OCI-LY7 (cell line): ENCODE measurements around the gene OR7C1. TPM values are rescaled to one million over a fixed set of nuclear protein-coding genes. Genes with fewer than 3 reads are reported as not detected.

Source experiments
- BruUV-seq: library from RNA; stranded (reverse); fragments of 400-500 nt; replicated peaks from 2 replicates; lab custom pipeline; 2021; lab: Mats Ljungman, UMichigan
- CTCF ChIA-PET: fragments of 300-600 bp; sonication (Branson Sonifier 250); formaldehyde crosslinking; loops from one replicate; lab custom pipeline; 2022; ENCODE audit warnings: antibody characterized with exemption; ENCODE audit not compliant: unreplicated experiment; lab: Charles Lee
- POLR2A ChIA-PET: fragments of 300-600 bp; sonication (Branson Sonifier 250); formaldehyde crosslinking; loops from one replicate; lab custom pipeline; 2022; ENCODE audit warnings: antibody characterized with exemption; lab: Charles Lee
- DNase-seq: peaks from one replicate; pipeline ENCODE4 v3.0.0-alpha.2; 2015; ENCODE audit warnings: low spot score
- H2AFZ ChIP-seq: fragments of 200-600 bp; sonication (generic), shearing (Covaris generic); 2 replicates; pipeline ENCODE4 v1.6.1; 2014; ENCODE audit warnings: mild to moderate bottlenecking, antibody characterized with exemption, low read length, moderate library complexity
- H3K27ac ChIP-seq: fragments of 200-600 bp; sonication (generic); 2 replicates; pipeline ENCODE4 v1.5.1; 2014; ENCODE audit warnings: mixed run types, low read depth, mild to moderate bottlenecking, moderate library complexity, low read length, inconsistent platforms; ENCODE audit not compliant: poor library complexity, severe bottlenecking
- H3K36me3 ChIP-seq: fragments of 200-600 bp; sonication (generic); 2 replicates; pipeline ENCODE4 v1.6.1; 2014; ENCODE audit warnings: mild to moderate bottlenecking, antibody characterized with exemption, low read length, moderate library complexity, mixed read lengths; ENCODE audit not compliant: insufficient read depth
- H3K4me1 ChIP-seq: fragments of 200-600 bp; sonication (generic); 2 replicates; pipeline ENCODE4 v1.5.1; 2014; ENCODE audit warnings: mild to moderate bottlenecking, low read length; ENCODE audit not compliant: insufficient read depth, poor library complexity, severe bottlenecking
- H3K4me2 ChIP-seq: fragments of 200-600 bp; sonication (generic); 2 replicates; pipeline ENCODE4 v1.6.1; 2014; ENCODE audit warnings: mild to moderate bottlenecking, low read length
- H3K4me3 ChIP-seq: fragments of 200-600 bp; sonication (generic); 2 replicates; pipeline ENCODE4 v1.5.1; 2014; ENCODE audit warnings: mild to moderate bottlenecking, low read depth, low read length; ENCODE audit not compliant: poor library complexity, severe bottlenecking
- H3K79me2 ChIP-seq: fragments of 200-600 bp; sonication (generic); 2 replicates; pipeline ENCODE4 v1.6.1; 2016; ENCODE audit warnings: low read depth, mild to moderate bottlenecking, low read length, moderate library complexity, mixed read lengths; ENCODE audit not compliant: insufficient read depth
- H3K9me2 ChIP-seq: fragments of 200-600 bp; sonication (generic); 2 replicates; pipeline ENCODE4 v1.6.1; 2016; ENCODE audit warnings: mild to moderate bottlenecking, low read length, mixed read lengths; ENCODE audit not compliant: insufficient read depth
- H3K9me3 ChIP-seq: fragments of 200-600 bp; sonication (generic); 2 replicates; pipeline ENCODE4 v1.6.1; 2014; ENCODE audit warnings: mild to moderate bottlenecking, mixed run types, low read length, mixed read lengths
- H4K20me1 ChIP-seq: fragments of 200-600 bp; sonication (generic); 2 replicates; pipeline ENCODE4 v1.6.1; 2014; ENCODE audit warnings: mild to moderate bottlenecking, antibody characterized with exemption, low read length, moderate library complexity, mixed read lengths; ENCODE audit not compliant: insufficient read depth
- EZH2phosphoT487 ChIP-seq: fragments of 200-600 bp; sonication (generic); IDR thresholded peaks from 2 replicates; pipeline ENCODE4 v1.6.1; 2018; ENCODE audit warnings: low read depth, borderline replicate concordance, mild to moderate bottlenecking, mixed run types, antibody characterized with exemption, low read length, moderate library complexity, mixed read lengths
- intact Hi-C: fragments of 100-400 bp; cut with micrococcal nuclease; formaldehyde crosslinking; loops from one replicate; pipeline ENCODE4 v1.10.0; 2022; ENCODE audit not compliant: unreplicated experiment
- total RNA-seq, 2 experiments: library from RNA; depleted of rRNA in 1 of 2; stranded (reverse); fragments of >200 nt in 1 of 2; shearing (Covaris generic) in 1 of 2; gene quantifications; 2 replicates each; pipeline ENCODE4 v1.2.3, GENCODE V29; 2014 to 2022
- TF ChIP-seq, protein P1 (sequence below): fragments of 200-600 bp; sonication (generic); conservative IDR thresholded peaks from 2 replicates; pipeline ENCODE4 v1.5.1; 2014; ENCODE audit warnings: mild to moderate bottlenecking, antibody characterized with exemption, low read length, moderate library complexity, mixed read lengths

OR7C1 gene
- total RNA-seq, 2 experiments from 2014 or later = not detected

DNA sequence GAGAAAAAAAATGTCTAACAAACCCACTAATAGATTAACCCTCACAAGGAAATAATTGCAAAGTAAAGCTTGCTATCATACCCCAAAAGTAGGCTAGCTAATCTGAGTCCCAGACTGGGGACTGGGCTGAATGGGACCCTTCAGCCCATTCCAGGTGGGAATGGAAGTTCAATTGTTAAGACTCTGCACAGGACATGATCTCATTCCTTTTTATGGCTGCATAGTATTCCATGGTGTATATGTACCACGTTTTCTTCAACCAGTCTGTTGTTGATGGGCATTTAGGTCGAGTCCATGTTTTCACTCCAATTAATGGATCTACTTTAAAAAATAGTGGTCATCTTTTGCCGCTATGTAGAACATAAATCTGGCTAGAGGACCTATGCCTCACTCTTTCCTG is 17.9 kb downstream of the OR7C1 start:
- CTCF ChIA-PET = interaction anchor here (0.5 kb wide), 1 partner anchor 517 kb away, joined by 3 read pairs; no protein-coding TSS in a partner anchor
- Histone ChIP-seq H3K4me2 (no peak overlapping the region), H3K9me3 (no peaks in the 10 kb centered on the region), H3K36me3 (no peaks in the 10 kb centered on the region), H3K27ac (no peak overlapping the region), H4K20me1 (no peaks in the 10 kb centered on the region; the same call in 1 of the 2 replicates), H2AFZ (no peak overlapping the region), H3K9me2 (no peaks in the 10 kb centered on the region), H3K4me3 (no peak overlapping the region), H3K79me2 (no peaks in the 10 kb centered on the region), H3K4me1 (no peaks in the 10 kb centered on the region)
- TF ChIP-seq, protein P1, sequence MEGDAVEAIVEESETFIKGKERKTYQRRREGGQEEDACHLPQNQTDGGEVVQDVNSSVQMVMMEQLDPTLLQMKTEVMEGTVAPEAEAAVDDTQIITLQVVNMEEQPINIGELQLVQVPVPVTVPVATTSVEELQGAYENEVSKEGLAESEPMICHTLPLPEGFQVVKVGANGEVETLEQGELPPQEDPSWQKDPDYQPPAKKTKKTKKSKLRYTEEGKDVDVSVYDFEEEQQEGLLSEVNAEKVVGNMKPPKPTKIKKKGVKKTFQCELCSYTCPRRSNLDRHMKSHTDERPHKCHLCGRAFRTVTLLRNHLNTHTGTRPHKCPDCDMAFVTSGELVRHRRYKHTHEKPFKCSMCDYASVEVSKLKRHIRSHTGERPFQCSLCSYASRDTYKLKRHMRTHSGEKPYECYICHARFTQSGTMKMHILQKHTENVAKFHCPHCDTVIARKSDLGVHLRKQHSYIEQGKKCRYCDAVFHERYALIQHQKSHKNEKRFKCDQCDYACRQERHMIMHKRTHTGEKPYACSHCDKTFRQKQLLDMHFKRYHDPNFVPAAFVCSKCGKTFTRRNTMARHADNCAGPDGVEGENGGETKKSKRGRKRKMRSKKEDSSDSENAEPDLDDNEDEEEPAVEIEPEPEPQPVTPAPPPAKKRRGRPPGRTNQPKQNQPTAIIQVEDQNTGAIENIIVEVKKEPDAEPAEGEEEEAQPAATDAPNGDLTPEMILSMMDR = no peak
- TF ChIP-seq EZH2phosphoT487 = no peak
- POLR2A ChIA-PET = no interaction called here
- DNase-seq = no peak
- intact Hi-C loops = no loop called here
- BruUV-seq = no TSS peak

GRCh38 chr19:14814982-14815652 is 19.9 kb downstream of the OR7C1 start:
- Histone ChIP-seq H3K4me1 (no peaks in the 10 kb centered on the region), H3K9me2 (no peaks in the 10 kb centered on the region), H3K36me3 (no peaks in the 10 kb centered on the region), H4K20me1 (no peaks in the 10 kb centered on the region; the same call in 1 of the 2 replicates), H3K4me2 (no peak overlapping the region), H3K4me3 (no peak overlapping the region), H3K79me2 (no peaks in the 10 kb centered on the region), H2AFZ (no peak overlapping the region), H3K9me3 (no peaks in the 10 kb centered on the region), H3K27ac (no peak overlapping the region)
- intact Hi-C loops = no loop called here
- DNase-seq = no peak
- POLR2A ChIA-PET = no interaction called here
- TF ChIP-seq, protein P1 = no peak
- no peak for TF ChIP-seq EZH2phosphoT487
- CTCF ChIA-PET = no interaction called here
- BruUV-seq = no TSS peak
